Stimulated activated naive CD8-positive, alpha-beta T cell treated with anti-CD3 and anti-CD28 coated beads, Interleukin-15, Interleukin-2, amounts not matched to agents 100 U/mL and 50 U/mL, for 24 hours (primary cell): ENCODE measurements around the gene HRC.
A peak's percentile ranks its signal among the peaks of the same experiment; 100 is the strongest.
"Not testable (repeated sequence)": the region's sequence is repeated elsewhere in the genome, so short reads cannot be mapped to it uniquely, and the experiment has no call there.

Experiments
- ATAC-seq: fragments of 150-1000 bp; cut with Tn5 transposase; one replicate; pipeline ENCODE4 v1.10.0; 2021
- DNase-seq: peaks from one replicate; pipeline ENCODE4 v3.0.0; 2021

Gene HRC

DNA sequence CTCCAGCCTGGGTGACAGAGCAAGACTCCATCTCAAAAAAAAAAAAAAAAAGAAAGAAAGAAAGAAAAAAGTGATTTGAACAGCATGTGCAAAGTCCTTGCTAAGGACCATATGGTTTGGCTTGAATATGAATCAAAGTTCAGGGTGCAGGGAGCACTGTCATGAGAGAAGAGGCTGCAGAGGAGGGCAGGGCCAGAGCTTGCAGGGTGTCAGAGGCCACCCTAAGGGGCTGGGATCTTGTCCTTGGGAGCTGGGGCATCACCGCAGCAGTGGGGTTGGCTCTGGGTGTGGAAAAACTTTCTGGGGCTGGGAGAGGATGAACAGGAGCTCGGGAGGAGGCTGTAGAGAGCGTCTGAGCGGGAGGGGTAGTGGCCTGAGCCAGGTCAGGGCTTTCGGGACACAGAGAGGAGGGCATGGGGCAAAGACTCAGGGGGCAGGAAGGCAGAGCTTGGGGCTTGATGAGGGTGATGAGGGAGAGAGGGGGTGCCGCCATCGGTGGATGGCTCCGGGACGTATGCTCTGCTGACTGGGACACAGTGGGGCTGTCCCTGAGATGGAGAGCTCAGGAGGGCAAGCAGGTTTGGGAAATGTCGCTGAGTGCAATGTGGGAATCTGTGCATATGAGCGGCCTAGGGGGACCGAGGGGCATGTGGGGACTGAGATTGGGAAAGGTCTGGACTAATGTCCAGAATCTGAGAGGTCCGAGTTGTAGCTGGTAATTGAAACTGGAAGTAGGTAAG is 5.4 kb upstream of the HRC start:
- ATAC-seq (no peak), DNase-seq (no peak)

DNA sequence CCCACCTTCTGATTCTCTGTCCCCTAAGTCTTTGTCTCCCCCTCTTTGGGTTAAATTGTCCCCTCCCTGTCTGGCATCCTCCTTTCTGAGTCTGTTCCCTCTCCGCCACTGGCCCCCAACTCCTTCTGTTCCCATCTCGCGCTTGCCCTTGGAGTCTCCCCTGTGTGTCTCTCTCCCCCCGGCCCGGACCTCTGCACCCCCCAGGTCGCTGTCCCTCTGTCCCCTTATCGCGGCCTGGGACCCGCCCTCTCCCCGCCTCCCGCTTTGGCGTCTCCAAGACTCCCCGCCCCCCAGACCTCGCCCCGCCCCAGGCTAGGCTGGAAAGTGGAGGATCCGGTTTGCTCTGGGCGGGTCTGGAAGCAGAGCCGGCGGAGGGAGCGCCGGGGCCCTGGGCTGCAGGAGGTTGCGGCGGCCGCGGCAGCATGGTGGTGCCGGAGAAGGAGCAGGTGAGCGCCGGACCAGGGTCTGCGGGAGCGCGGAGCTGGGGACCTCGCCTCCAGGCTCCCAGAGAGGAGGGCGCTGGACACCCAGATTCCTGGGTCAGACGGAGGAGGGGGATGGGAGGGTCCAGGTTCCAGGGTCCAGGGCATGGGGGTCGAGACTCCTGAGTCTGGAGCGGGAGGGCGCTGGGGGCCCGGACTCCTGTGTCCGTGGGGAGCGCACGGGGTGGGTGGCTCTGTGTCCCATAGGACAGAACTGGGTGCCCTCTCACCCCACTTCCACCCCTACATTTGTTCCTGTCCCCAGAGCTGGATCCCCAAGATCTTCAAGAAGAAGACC is 2.4 kb upstream of the HRC start, which contains the start of gene TRPM4:
TRPM4 (plus strand) TSS at position 348 of the 780 bp plus-strand sequence; CDS start at position 423, 75 bp downstream.
- peak; percentile 71 for ATAC-seq
- DNase-seq, result peak; percentile 67

DNA sequence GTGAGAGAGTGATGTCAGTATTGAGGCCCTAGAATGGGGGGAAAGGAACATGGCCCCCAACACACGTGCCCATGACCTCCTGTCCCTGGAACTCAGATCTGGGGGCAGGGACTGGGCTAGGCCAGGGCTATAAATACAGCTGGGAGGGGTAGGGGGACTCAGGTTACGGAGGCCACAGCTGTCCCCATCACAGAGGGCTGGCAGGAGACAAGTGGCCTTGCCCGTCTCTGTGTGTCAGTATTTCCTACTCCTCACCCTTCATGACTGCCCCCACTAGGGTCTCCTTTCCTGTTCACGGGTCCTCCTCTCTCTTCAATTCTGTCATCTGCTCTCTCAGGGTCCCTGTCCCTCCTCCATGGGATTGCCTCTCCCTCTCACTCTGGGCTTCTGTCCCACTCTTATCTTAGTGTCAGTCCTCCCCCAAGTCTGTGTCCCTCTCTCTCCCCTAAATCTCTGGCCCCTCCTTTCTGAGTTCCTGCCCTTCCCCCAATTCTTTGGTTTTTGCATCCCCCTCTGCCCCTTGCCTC is 687 bp upstream of the HRC start:
- ATAC-seq, result no peak
- no peak for DNase-seq

DNA sequence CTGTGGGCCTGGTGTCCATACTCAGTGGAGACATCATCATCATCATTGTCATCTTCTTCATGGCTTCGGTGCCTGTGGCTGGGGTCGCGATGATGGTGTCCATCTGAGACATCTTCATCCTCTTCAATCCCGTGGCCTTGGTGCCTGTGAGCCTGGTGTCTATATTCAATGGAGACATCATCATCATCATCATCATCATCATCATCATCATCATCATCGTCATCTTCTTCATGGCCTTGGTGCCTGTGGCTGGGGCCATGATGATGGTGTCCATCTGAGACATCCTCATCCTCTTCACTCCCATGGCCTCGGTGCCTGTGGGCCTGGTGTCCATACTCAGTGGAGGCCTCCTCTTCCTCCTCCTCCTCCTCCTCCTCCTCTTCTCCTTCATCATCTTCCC is 917 bp downstream of the HRC start:
- DNase-seq, result no peak
- no peak for ATAC-seq

DNA sequence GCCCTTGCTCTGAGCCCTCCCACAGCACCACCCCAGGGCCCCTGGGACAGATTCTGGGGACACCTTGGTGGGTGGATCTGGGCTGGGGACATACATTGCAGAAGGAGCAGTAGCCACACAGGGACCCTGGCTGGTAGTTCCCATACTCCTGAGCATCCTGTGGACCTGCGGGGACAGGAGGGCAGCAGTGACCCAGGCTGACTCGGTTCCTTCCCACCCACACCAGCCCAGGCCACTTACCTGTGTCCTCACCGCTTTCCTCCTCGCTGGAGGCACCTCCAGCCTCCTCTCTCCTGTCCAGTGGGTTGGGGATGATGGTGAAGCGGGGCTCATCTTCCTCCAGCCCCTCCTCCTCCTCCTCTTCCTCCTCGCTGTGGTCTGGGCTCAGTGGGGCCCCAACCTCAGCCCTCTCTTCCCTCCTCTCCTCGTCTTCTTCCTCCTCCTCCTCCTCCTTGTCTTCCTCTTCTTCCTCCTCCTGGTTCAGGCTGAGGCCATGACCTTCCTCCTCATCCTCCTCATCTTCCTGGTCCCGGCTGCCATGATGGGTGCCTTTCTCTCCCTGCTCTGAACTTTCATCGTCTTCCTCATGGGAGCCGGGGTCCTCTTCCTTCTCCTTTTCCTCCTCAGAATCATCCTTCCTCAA is 1.9 kb downstream of the HRC start:
- ATAC-seq (no peak), DNase-seq (no peak)

DNA sequence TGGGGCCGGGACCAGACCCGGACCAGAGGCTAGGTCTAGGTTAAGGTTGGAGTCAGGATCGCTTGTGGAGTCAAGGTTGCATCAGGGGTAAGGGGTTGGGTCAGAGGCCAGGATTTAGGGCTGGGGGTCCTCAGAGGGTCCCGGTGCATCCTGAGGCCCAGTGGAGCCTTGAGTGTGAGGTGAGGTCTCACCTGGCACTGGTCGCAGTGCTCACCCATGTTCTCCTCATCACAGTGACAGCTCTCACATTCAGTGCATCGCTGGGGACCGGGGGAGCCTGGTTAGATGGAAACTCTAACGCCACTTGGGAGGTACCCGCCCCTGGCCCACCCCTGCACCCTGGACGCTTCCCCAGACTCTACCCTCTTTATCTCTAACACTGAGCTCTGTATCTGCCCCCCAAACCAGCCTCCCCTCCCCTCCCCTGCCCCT is 3.1 kb downstream of the HRC start:
- no peak for ATAC-seq
- no peak for DNase-seq

DNA sequence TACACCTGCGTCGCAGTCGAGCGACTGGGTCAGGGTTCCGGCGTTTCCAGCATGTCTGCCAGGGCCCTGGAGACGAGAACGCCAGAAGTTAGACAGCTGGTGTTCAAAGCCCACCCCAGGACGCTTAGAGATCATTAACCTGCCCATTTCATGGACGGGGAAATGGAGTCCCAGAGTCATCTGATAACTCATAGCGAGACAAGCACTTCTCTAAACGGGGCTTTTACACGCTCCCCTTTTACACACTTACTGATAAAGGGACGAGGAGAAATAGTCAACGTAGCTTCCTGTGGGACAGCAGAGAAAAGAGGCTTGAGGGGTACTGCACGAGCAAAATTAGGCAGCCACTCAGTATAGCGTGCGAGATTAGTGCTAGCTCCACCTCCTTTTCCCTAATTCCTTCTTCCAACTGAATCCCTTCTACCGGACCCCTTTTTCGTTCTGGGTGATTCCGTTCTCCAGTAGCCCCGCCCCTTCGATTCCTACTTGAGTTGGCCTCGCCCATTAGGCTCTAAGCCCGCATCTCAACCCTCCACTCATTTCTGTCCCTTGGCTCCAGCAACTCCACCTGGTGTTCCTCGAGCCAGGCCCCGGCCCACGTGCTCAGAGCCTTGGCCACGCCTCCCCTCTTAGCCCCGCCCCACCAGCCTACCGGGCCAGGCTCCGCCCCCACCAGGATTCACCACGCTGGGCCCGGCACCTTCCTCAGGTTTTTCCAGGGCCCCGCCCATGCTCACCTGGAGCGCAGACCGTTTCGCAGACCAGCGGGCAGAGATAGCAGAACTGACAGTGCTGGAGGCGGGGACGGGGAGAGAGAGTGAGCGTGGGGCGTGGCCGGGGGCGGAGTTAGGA is 3.7 kb downstream of the HRC start:
- DNase-seq, result peak; percentile 51
- no peak for ATAC-seq

DNA sequence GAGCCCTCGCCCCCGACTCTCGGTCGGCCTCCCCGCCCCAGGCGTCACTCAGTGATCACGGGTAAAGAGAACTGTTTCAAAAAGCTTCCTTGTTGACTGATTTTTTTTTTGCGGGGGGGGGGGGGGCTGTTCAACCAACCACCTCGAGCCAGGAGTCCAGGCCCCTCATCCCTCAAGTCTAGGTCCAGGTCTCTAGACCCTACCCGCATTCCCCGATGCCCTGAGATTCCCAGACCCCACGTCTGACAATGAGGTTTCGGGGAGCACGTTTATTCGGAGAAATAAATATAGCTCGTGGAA is 4.3 kb downstream of the HRC start:
- ATAC-seq, result no peak
- no peak for DNase-seq

DNA sequence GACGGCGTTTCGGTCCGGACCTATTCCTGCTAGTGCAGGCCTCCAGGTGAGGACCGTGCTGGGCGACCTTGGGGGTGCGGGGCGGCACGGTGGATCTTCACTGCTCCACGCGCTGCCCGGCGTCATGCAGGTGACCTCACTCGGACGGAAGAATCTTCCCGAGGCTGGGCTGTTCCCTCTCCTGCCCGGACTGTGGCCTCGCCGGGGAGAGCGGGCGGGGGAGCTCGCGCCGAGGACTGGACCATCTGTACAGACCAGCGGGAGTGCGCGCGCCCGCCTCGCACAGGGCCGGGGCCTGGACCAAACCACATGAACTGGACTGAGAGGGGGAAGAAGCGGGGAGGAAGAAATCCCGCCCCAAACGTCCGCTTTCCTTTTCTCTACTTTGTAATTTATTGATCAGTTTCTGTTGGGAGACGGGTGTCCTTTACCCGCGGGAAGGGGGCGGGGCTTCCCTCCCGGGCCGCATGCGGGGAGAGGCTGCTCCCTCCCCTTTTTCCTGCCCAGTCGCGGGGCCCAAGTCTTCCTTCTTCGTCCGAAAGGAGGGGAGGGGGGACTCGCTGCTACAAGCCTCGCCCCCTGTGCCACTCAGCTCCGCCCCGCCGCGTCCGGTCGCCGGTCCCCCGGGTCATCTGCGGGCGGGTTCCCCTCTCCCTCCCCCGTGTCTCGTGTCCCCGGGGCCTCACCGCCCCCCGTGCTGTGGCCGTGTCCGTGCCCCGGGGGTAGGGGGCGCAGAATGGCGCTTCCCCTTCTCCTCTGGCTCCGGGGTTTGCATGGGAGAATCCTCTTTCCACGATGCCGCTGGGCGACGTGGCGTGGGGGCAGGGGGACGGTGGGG is 4.9 kb downstream of the HRC start:
- DNase-seq, result peak; percentile 61
- ATAC-seq, result peak; percentile 28

DNA sequence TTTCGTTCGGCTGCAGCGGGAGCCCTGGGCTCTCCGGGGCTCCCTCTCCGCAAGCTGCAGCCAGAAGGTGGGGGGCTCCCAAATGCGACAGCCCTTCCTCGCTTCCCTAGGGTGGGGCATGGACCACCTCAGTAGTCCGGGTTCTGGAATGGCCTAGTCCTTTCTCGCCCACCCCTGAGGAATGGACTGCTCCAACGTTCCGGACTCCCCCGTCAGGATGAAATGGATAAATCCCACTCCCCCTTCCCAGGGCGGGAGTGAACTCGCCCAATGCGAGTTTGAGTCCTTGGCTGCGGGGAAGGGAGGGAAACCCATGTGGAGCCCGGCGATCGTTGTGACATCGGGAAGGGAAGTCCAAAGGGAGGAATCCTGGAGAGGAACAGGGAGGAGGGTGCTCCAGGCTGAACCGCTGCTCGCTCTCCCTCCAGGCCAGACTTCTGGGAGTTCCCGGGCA is 5.5 kb downstream of the HRC start:
- DNase-seq, result no peak
- no peak for ATAC-seq

DNA sequence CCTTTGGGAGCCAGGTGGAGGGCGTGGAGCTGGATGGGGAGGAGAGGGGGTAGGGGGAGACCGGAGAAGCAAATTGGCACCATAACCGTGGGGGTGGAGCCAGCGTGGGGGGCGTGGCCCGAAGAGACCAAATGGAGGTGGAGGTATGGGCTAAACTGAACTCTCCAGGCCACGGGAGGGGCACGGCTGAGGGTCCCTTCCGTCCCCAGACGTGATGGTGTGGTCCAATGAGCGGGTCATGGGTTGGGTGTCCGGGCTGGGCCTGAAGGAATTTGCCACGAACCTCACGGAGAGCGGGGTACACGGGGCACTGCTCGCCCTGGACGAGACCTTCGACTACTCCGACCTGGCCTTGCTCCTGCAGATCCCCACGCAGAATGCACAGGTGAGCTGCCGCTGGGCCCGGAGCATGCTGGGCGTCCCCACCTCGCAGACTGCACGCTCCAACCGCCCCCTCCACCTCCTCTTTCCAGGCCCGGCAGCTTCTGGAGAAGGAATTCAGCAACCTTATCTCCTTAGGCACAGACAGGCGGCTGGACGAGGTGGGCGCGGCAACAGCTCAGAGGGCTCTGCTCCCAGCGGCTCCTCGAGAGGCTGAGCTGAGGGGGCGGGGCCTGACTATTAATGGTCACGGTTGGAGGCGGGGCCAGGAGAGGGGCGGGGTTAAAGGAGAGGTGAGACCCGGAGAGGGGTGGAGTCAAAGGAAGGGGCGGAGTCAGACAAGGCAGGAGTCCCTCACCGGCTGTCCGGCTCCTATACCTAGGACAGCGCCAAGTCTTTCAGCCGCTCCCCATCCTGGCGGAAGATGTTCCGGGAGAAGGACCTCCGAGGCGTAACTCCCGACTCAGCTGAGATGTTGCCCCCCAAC is 6.2 kb downstream of the HRC start:
- peak; percentile 41 for ATAC-seq
- DNase-seq, result peak; percentile 89

DNA sequence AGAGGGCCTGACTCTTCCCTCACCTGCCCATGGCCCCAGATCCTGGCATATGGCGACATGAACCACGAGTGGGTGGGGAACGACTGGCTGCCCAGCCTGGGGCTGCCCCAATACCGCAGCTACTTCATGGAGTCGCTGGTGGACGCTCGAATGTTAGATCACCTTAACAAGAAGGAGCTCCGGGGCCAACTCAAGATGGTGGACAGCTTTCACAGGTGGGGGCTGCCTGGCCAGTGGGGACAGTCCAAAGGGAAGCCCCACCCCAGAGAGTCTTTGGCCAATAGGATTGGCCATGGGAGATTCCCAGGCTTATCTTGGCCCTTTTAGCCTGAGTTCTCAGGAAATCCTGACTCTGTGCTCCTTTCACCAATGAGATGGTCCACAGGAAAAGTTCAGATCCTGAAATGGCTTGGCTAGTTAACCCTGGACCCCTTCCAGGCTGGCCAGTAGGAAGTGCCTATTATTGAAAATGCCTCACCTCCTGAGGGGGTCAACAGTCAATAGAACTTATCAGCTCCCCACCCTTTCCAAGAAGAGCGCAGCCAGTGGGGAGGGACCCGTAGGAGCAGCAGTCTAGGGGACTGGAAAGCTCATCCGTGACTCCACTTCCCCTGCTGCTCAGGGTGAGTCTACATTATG is 7.0 kb downstream of the HRC start:
- DNase-seq (no peak), ATAC-seq (no peak)

DNA sequence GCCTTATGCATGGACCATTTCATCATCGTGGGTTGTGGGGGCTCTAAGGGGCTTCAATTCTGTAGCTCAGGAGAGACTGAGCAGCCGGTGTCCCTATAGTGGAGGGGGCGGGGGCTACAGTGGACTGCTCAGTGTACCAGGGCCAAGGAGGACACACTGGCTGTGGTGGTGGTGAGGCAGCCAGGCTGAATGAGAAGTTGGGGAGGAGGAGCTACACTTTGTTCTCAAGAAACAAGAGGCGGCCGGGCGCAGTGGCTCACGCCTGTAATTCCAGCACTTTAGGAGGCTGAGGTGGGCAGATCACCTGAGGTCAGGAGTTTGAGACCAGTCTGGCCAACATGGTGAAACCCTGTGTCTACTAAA is 8.8 kb downstream of the HRC start:
- not testable (repeated sequence) for ATAC-seq, DNase-seq

DNA sequence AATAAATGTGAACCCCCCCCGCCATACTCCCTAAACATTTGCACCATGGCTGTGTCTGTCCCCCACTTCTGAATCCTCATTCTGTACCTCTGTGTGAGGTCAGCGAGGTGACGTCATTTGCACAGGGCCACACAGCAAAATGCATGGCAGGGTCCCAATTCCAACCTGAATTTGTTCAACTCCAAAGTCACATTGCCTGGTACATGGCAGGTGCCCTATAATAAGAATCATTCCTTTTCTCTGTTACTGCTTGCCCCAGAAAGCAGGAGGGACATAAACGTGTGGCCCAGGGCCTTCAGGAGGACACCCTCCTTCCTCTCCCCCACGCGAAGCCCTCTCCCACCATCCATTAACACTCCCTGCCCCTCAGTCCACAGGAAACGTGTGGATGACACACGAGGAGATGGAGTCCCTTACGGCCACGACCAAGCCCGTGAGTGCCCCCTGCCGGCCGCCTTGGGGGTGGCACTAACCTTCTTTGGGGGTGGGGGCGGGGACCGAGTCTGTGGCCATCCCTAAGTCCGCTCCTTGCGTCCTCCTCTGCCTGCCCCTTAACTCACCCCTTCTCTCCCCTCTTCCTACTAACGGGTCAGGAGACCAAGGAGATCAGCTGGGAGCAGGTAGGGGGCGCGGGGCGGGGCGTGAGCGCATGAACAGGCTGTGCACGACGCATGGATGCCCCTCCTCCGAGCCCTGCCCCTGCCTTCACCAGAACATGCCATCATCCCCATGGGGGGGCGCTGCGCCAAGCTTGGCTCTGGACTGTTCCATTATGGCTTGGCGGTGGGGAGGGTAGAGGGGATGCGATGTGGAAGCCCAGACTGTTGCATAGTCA is 9.4 kb downstream of the HRC start:
- ATAC-seq (peak; percentile 47), DNase-seq (peak; percentile 89)

DNA sequence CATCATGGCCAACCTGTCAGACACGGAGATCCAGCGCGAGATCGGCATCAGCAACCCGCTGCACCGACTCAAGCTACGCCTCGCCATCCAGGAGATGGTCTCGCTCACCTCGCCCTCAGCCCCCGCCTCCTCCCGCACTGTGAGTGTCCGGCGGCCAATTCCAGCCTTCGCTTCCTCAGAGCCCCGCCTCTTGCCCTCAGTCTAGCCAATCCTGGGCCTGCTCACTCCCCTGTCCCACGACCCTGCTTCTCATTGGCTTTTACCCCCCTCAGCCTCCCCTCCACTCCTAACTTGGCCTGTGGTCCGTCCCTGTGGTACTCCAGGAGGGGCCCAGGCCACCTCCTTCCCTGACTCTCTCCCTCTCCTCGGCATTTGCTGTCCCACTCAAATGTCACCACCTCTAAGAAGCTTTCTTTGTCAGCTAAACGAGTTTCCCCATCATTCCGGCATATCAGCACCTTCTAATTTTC is 12.3 kb downstream of the HRC start:
- peak; percentile 81 for DNase-seq
- ATAC-seq, result peak; percentile 95

DNA sequence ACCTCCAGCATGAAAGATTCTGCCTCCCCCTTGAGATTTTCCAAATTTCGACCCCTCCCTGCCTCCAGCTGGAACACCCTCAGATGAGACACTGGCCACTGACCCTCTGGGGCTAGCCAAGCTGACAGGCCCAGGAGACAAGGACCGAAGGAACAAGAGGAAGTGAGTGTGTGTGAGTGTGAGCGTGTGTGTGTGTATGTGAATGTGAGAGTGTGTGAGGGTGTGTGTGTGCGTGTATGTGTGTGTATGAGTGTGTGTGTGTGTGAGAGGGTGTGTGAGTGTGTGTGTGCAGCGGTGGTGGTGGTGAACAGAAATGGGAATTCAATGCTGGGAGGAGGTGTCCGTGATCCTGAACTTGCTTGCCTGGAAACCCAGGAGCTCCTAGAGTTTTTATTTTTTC is 13.8 kb downstream of the HRC start:
- ATAC-seq (no peak), DNase-seq (no peak)

DNA sequence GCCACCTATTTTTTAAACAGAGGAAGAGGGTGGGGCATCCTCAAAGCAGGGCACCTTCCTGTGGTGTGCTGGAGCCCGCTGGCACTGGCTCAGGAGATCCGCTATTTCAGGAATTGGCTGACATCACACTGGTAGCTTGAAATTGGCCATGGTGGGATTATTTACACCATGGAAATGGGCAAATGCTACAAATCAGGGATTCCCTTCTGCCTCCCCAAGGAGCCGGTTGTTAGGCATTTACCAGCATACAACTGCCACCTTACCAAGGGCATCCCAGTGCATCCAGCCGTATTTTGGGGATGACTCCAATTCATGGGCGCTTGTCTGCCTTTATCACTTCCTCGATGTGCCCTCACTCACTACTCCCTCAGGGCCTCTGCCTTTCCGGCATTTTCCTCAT is 14.2 kb downstream of the HRC start:
- DNase-seq (no peak), ATAC-seq (no peak)

DNA sequence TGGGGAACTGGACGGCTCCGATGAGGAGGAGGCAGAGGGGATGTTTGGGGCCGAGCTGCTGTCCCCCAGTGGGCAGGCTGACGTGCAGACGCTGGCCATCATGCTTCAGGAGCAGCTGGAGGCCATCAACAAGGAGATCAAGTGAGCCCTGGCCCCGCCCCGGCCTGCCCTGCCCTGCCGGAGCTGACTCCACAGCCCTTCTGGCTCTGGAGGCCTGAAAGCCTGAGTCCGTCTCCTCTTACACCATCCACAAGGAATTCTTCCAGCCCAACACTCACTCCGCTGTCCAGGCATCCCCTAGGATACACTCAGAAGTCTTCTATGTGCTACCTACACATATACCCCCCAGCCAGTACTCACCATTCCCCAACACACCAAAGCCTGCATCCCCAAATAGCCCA is 18.4 kb downstream of the HRC start:
- ATAC-seq (no peak), DNase-seq (no peak)

DNA sequence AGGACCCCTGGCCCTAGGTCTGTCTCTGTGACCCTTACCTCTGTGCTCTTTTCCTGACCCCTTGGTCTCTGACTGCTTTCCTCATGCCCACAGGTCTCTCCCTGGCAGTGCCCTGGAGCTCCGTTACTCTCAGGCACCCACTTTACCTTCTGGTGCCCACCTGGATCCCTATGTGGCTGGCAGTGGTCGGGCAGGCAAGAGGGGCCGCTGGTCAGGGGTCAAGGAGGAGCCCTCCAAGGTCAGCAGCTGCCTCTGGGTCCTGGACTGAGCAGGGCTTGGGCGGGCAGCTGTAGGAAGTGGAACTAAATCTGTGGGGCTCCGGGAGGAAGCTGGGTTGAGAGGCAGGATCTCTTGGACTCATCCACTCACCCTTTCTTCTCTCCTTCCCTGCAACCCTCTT is 19.5 kb downstream of the HRC start:
- ATAC-seq (no peak), DNase-seq (no peak)
